Fibroblast of lung (primary cell): ENCODE measurements around the gene PABPC1L. TPM values are rescaled to one million over a fixed set of nuclear protein-coding genes. Genes with fewer than 3 reads are reported as not detected.

Source experiments
- DNase-seq, 2 donors: peaks; one replicate each; pipeline versions ENCODE4 v3.0.0 to v3.0.0-alpha.2; 2010; ENCODE audit warnings: low read depth in 2 of 2
- H2AFZ ChIP-seq: 2 replicates; pipeline ENCODE4 v1.5.1; 2012; ENCODE audit warnings: low read length, control low read depth, inconsistent platforms
- H3K27ac ChIP-seq: 2 replicates; pipeline ENCODE4 v1.5.1; 2011; ENCODE audit warnings: low read length, control low read depth; ENCODE audit not compliant: insufficient read depth
- H3K27me3 ChIP-seq: 2 replicates; pipeline ENCODE4 v1.5.1; 2011; ENCODE audit warnings: mild to moderate bottlenecking, low read length; ENCODE audit not compliant: control insufficient read depth, insufficient read depth
- H3K36me3 ChIP-seq: 2 replicates; pipeline ENCODE4 v1.5.1; 2011; ENCODE audit warnings: low read length; ENCODE audit not compliant: control insufficient read depth, insufficient read depth
- H3K4me1 ChIP-seq: 2 replicates; pipeline ENCODE4 v1.5.1; 2011; ENCODE audit warnings: low read length; ENCODE audit not compliant: control insufficient read depth, insufficient read depth; ENCODE audit errors: extremely low read depth
- H3K4me2 ChIP-seq: 2 replicates; pipeline ENCODE4 v1.5.1; 2011; ENCODE audit warnings: low read length, control low read depth; ENCODE audit not compliant: insufficient read depth; ENCODE audit errors: extremely low read depth
- H3K4me3 ChIP-seq, 4 experiments: fragments of 200-600 bp in 1 of 4; sonication (generic) in 1 of 4; replicated peaks in 1 of 4; 2 replicates each; pipeline ENCODE4 v1.5.1; 2011 to 2016; ENCODE audit warnings: low read length in 4 of 4, low read depth in 3 of 4, mild to moderate bottlenecking in 3 of 4, control low read depth in 2 of 4, inconsistent platforms in 1 of 4, mixed read lengths in 1 of 4; ENCODE audit not compliant: insufficient read depth in 1 of 4; ENCODE audit errors: control extremely low read depth in 1 of 4
- H3K79me2 ChIP-seq: 2 replicates; pipeline ENCODE4 v1.5.1; 2012; ENCODE audit warnings: mild to moderate bottlenecking, low read length, inconsistent platforms; ENCODE audit not compliant: control insufficient read depth, insufficient read depth
- H3K9ac ChIP-seq: 2 replicates; pipeline ENCODE4 v1.5.1; 2011; ENCODE audit warnings: mild to moderate bottlenecking, low read length, control low read depth; ENCODE audit not compliant: insufficient read depth
- H3K9me3 ChIP-seq: 2 replicates; pipeline ENCODE4 v1.5.1; 2012; ENCODE audit warnings: low read depth, low read length; ENCODE audit not compliant: control insufficient read depth, insufficient read depth
- H4K20me1 ChIP-seq: 2 replicates; pipeline ENCODE4 v1.5.1; 2011; ENCODE audit warnings: low read length; ENCODE audit not compliant: control insufficient read depth, insufficient read depth; ENCODE audit errors: extremely low read depth
- EZH2 ChIP-seq: IDR thresholded peaks from 2 replicates; pipeline ENCODE4 v1.5.1; 2012; ENCODE audit warnings: low read length, control low read depth, mild to moderate bottlenecking; ENCODE audit errors: missing control alignments
- polyA plus RNA-seq, 2 donors: library from polyadenylated mRNA; depleted of rRNA in 1 of 2; stranded (reverse) in 1 of 2; unstranded in 1 of 2; fragments of >200 nt; gene quantifications; 2 replicates each; pipeline ENCODE4 v1.2.1, GENCODE V29; 2011 to 2012; ENCODE audit warnings: missing spikeins in 1 of 2
- total RNA-seq: library from RNA; depleted of rRNA; stranded (reverse); fragments of >200 nt; gene quantifications from 2 replicates; pipeline ENCODE4 v1.2.1, GENCODE V29; 2014
- TF ChIP-seq, protein P1 (sequence below), 2 donors: IDR thresholded peaks in 1 of 2; conservative IDR thresholded peaks in 1 of 2; 1 replicate in 1 of 2; 2 replicates in 1 of 2; pipeline ENCODE4 v1.5.1; 2011 to 2012; ENCODE audit warnings: low read length in 2 of 2, control low read depth in 1 of 2, inconsistent platforms in 1 of 2, low read depth in 1 of 2, mild to moderate bottlenecking in 1 of 2

PABPC1L gene
- total and polyA plus RNA-seq, 2 donors (not counting 1 experiment from before 2014, with no cell fraction given): 11.6 to 11.9 TPM

DNA sequence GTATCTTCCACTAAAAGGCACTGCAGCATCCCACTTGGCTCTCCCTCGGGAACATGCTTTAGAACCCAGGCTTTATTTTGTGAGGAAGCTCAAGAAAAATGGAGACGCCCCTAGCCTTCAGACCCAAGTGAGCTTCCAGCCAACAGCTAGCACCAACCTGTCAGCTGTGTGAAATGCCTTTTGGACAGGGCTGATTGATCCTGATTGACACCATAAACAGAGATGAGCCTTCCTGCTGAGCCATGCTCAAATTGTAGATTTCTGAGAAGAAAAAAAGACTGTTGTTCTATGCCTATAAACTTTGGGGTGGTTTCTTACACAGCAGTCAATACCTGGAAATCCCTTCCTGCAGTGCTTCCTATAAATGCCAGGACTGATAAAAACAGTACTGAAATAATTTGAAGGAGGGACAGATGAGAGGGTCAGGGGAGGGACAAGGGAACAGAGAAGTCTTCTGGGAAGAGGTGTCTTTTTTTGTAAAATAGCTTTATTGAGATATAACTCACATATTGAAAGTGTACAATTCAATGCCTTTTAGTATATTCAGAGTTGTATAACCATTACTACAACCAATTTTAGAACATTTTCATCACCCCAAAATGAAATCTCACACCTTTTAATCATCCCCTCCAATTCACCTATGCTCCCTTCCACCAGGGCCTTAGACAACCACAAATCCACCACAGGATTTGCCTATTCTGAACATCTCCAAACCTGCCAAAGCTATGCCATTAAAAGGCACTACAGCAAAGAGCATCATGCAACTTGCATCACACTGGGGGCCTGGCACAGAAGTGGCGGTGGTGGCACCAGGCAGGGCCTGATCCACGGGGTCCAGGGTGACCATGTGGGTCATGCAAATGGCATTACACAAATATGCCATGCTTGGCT, 53.7 kb downstream of the PABPC1L start:
- Histone ChIP-seq H2AFZ (no peak overlapping the region), H3K36me3 (no peaks in the 10 kb centered on the region), H3K79me2 (peaks cover 30% of the 10 kb centered on the region), H4K20me1 (no peaks in the 10 kb centered on the region), H3K9me3 (no peaks in the 10 kb centered on the region), H3K4me3 (no peak overlapping the region), H3K27me3 (no peaks in the 10 kb centered on the region), H3K4me1 (peaks cover 9% of the 10 kb centered on the region), H3K27ac (no peak overlapping the region), H3K9ac (no peak overlapping the region), H3K4me2 (no peak overlapping the region)
- DNase-seq: no peak
- TF ChIP-seq, protein P1, sequence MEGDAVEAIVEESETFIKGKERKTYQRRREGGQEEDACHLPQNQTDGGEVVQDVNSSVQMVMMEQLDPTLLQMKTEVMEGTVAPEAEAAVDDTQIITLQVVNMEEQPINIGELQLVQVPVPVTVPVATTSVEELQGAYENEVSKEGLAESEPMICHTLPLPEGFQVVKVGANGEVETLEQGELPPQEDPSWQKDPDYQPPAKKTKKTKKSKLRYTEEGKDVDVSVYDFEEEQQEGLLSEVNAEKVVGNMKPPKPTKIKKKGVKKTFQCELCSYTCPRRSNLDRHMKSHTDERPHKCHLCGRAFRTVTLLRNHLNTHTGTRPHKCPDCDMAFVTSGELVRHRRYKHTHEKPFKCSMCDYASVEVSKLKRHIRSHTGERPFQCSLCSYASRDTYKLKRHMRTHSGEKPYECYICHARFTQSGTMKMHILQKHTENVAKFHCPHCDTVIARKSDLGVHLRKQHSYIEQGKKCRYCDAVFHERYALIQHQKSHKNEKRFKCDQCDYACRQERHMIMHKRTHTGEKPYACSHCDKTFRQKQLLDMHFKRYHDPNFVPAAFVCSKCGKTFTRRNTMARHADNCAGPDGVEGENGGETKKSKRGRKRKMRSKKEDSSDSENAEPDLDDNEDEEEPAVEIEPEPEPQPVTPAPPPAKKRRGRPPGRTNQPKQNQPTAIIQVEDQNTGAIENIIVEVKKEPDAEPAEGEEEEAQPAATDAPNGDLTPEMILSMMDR (conservative IDR thresholded peaks at IDR 0.05 in 1 of 2, IDR thresholded peaks at IDR 0.05 in 1 of 2; ENCODE audit: low read depth in 1 of 2, low read length in 2 of 2): no peak
- TF ChIP-seq EZH2: no peak

DNA sequence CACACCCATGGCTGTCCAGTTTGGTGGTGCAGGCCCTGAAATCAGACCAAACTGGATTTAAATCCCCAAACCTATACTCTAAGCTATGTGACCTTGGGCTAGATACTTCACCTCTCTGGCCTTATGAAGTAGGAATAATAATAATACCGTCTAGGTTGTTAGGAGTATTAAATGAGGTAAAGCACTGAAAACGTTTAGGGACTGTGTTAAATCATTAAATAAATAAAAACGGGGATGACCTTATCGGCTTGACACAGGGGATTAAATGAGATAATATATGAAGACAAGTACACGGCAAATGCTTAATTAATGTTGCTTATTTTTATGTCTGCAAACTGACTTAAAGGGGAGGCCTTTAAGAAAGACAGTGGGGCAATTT, 55.8 kb downstream of the PABPC1L start:
- peak overlapping the region; percentile 61 for H3K27ac ChIP-seq
- no peaks in the 10 kb centered on the region for H3K36me3 ChIP-seq
- H3K9me3 ChIP-seq: no peaks in the 10 kb centered on the region
- peaks cover 34% of the 10 kb centered on the region for H3K79me2 ChIP-seq
- H3K4me1 ChIP-seq: peaks cover 6% of the 10 kb centered on the region
- peak overlapping the region; percentile 60 for H3K9ac ChIP-seq
- no peak for DNase-seq
- H3K4me3 ChIP-seq: peak overlapping the region; percentile 21 to 96 (median 60)
- H4K20me1 ChIP-seq: no peaks in the 10 kb centered on the region
- no peak for TF ChIP-seq EZH2
- TF ChIP-seq, protein P1 (conservative IDR thresholded peaks at IDR 0.05 in 1 of 2, IDR thresholded peaks at IDR 0.05 in 1 of 2; ENCODE audit: low read depth in 1 of 2, low read length in 2 of 2): no peak
- no peaks in the 10 kb centered on the region for H3K27me3 ChIP-seq
- H2AFZ ChIP-seq: peak overlapping the region; percentile 76
- peak overlapping the region; percentile 60 for H3K4me2 ChIP-seq

DNA sequence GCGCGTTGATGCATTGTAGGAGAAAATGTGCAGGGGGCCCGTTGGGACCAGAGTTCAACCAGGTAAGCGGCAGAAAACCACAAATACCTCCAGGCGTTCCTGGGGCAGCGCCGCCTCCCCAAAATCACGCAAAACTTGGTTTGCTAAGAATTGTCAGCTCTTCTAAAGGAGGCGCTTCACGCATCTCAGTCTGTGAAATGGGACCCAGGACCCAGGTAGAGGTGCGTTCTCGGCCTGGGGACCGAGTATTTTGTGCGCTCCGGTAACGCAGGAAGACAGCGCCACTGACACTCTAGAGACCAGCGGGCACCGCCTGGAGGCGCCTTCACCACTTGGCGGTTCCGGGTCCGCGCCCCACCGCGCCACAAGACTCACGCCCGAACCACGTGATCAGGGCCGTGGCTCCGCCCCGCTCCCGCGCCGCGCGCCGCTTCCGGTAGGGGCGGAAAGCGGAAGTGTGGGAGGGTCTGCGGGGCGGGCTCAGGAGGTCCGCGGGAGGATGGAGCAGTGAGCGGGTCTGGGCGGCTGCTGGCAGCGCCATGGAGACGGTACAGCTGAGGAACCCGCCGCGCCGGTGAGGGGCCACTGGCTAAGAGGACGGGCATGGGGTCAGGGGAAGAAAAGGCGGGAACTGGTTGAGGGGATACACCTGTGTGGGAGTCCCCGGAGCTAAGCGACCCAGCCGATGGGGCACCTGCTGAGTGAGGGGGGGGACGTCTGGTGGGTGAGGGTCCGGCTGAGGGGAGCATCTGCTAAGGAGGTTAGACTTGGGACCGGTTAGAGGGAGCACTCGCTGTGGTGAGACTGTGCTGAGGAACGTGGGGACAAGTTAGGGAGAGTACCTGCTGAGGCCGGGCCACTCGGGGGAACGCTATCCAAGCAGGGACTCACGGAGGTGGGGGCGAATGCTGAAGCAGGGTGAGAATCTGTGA, 56.4 kb downstream of the PABPC1L start, which contains the start of gene STK4:
Gene STK4 (plus strand): TSS at position 483 of the 932 bp plus-strand sequence. CDS start 57 bp downstream, at position 540.
- TF ChIP-seq, protein P1 (conservative IDR thresholded peaks at IDR 0.05 in 1 of 2, IDR thresholded peaks at IDR 0.05 in 1 of 2; ENCODE audit: low read depth in 1 of 2, low read length in 2 of 2): peak; percentile 33 to 41
- TF ChIP-seq EZH2: no peak
- Histone ChIP-seq H3K79me2 (peaks cover 39% of the 10 kb centered on the region), H3K27ac (peak within 1 kb of the TSS; percentile 61), H2AFZ (peak within 1 kb of the TSS; percentile 76), H3K4me3 (peak within 1 kb of the TSS; percentile 21 to 96 (median 76)), H3K4me1 (peaks cover 6% of the 10 kb centered on the region), H4K20me1 (no peaks in the 10 kb centered on the region), H3K9ac (peak within 1 kb of the TSS; percentile 60), H3K9me3 (no peaks in the 10 kb centered on the region), H3K27me3 (no peaks in the 10 kb centered on the region), H3K36me3 (no peaks in the 10 kb centered on the region), H3K4me2 (peak within 1 kb of the TSS; percentile 97)
- peak; percentile 88 to 89 for DNase-seq
